Superior temporal gyrus (tissue), 1 donor: Measurements from ENCODE around the gene KLK1.

Experiments
- DNase-seq: peaks from one replicate; pipeline ENCODE4 v3.0.0-alpha.2; 2016; ENCODE audit errors: extremely low spot score

Gene KLK1

DNA sequence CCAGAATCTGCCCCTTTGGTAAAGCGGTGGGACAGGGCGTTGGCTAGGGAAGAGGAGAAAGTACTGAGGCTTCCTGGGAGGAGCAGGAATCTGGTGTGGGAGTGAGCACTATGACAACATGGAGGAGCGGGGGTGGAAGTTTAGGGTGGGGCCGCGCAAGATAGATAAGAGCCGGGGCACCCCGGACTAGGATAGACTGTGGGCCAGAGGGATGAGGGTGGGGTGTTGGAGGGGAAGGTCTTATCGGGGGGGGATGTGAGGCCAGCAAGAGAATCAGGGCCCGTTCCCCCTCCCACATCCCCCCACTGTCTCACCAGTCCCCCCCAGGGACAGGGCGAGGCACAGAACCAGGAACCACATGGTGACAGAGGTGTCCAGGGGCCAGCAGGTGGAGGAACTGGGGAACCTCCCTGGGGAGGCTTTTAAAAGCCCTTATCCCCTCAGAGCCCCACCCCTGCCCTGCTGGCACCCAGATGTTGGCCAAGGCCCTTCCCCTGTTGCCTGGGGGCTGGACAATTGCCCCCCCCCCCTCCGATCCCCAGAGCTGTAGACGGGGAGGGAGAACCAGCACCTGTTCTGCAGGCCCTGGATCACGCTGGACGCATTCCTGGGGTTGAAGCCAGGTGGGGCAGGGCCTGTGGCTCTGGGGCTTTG lies at the start of gene KLK1:
TSS of gene KLK1 (minus strand) at position 399 of the 654 bp plus-strand sequence. CDS start at position 360, 39 bp downstream.
- DNase-seq = no peak

DNA sequence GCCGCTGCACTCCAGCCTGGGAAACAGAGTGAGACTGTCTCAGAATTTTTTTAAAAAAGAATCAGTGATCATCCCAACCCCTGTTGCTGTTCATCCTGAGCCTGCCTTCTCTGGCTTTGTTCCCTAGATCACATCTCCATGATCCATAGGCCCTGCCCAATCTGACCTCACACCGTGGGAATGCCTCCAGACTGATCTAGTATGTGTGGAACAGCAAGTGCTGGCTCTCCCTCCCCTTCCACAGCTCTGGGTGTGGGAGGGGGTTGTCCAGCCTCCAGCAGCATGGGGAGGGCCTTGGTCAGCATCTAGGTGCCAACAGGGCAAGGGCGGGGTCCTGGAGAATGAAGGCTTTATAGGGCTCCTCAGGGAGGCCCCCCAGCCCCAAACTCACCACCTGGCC lies 49.5 kb upstream of the KLK1 start, which contains the start of gene KLK2:
TSS of gene KLK2 (plus strand) at position 384 of the 400 bp plus-strand sequence. CDS start 35 bp downstream, outside the sequence.
- no peak for DNase-seq

DNA sequence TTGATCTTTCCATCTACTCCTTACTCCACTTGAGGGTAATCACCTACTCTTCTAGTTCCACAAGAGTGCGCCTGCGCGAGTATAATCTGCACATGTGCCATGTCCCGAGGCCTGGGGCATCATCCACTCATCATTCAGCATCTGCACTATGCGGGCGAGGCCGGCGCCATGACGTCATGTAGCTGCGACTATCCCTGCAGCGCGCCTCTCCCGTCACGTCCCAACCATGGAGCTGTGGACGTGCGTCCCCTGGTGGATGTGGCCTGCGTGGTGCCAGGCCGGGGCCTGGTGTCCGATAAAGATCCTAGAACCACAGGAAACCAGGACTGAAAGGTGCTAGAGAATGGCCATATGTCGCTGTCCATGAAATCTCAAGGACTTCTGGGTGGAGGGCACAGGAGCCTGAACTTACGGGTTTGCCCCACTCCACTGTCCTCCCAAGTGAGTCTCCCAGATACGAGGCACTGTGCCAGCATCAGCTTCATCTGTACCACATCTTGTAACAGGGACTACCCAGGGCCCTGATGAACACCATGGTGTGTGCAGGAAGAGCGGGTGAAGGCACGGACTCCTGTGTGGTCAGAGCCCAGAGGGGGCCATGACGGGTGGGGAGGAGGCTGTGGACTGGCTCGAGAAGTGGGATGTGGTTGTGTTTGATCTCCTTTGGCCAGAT lies 47.0 kb upstream of the KLK1 start:
- DNase-seq = no peak

DNA sequence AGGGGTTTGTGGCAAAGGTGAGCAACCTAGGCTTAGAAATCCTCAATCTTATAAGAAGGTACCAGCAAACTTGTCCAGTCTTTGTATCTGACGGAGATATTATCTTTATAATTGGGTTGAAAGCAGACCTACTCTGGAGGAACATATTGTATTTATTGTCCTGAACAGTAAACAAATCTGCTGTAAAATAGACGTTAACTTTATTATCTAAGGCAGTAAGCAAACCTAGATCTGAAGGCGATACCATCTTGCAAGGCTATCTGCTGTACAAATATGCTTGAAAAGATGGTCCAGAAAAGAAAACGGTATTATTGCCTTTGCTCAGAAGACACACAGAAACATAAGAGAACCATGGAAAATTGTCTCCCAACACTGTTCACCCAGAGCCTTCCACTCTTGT lies 45.9 kb upstream of the KLK1 start:
- DNase-seq = no peak

DNA sequence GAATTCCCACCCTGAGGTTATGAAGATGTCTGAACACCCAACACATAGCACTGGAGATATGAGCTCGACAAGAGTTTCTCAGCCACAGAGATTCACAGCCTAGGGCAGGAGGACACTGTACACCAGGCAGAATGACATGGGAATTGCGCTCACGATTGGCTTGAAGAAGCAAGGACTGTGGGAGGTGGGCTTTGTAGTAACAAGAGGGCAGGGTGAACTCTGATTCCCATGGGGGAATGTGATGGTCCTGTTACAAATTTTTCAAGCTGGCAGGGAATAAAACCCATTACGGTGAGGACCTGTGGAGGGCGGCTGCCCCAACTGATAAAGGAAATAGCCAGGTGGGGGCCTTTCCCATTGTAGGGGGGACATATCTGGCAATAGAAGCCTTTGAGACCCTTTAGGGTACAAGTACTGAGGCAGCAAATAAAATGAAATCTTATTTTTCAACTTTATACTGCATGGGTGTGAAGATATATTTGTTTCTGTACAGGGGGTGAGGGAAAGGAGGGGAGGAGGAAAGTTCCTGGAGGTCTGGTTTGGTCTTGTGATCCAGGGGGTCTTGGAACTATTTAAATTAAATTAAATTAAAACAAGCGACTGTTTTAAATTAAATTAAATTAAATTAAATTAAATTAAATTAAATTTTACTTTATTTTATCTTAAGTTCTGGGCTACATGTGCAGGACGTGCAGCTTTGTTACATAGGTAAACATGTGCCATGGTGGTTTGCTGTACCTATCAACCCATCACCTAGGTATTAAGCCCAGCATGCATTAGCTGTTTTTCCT lies 38.1 kb upstream of the KLK1 start:
- no peak for DNase-seq

DNA sequence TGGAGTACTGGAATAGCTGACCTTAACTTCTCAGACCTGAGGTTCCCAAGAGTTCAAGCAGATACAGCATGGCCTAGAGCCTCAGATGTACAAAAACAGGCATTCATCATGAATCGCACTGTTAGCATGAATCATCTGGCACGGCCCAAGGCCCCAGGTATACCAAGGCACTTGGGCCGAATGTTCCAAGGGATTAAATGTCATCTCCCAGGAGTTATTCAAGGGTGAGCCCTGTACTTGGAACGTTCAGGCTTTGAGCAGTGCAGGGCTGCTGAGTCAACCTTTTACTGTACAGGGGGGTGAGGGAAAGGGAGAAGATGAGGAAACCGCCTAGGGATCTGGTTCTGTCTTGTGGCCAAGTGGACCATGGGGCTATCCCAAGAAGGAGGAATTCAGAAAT lies 37.4 kb upstream of the KLK1 start:
- DNase-seq = no peak

DNA sequence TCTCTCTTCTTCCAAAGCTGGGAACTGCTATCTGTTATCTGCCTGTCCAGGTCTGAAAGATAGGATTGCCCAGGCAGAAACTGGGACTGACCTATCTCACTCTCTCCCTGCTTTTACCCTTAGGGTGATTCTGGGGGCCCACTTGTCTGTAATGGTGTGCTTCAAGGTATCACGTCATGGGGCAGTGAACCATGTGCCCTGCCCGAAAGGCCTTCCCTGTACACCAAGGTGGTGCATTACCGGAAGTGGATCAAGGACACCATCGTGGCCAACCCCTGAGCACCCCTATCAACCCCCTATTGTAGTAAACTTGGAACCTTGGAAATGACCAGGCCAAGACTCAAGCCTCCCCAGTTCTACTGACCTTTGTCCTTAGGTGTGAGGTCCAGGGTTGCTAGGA lies 36.3 kb upstream of the KLK1 start:
- no peak for DNase-seq

DNA sequence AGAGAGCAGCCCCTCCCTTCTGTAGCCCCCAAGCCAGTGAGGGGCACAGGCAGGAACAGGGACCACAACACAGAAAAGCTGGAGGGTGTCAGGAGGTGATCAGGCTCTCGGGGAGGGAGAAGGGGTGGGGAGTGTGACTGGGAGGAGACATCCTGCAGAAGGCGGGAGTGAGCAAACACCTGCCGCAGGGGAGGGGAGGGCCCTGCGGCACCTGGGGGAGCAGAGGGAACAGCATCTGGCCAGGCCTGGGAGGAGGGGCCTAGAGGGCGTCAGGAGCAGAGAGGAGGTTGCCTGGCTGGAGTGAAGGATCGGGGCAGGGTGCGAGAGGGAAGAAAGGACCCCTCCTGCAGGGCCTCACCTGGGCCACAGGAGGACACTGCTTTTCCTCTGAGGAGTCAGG lies 35.3 kb upstream of the KLK1 start:
- DNase-seq = no peak

DNA sequence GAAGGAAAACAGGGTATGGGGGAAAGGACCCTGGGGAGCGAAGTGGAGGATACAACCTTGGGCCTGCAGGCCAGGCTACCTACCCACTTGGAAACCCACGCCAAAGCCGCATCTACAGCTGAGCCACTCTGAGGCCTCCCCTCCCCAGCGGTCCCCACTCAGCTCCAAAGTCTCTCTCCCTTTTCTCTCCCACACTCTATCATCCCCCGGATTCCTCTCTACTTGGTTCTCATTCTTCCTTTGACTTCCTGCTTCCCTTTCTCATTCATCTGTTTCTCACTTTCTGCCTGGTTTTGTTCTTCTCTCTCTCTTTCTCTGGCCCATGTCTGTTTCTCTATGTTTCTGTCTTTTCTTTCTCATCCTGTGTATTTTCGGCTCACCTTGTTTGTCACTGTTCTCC lies 33.8 kb upstream of the KLK1 start:
- no peak for DNase-seq

DNA sequence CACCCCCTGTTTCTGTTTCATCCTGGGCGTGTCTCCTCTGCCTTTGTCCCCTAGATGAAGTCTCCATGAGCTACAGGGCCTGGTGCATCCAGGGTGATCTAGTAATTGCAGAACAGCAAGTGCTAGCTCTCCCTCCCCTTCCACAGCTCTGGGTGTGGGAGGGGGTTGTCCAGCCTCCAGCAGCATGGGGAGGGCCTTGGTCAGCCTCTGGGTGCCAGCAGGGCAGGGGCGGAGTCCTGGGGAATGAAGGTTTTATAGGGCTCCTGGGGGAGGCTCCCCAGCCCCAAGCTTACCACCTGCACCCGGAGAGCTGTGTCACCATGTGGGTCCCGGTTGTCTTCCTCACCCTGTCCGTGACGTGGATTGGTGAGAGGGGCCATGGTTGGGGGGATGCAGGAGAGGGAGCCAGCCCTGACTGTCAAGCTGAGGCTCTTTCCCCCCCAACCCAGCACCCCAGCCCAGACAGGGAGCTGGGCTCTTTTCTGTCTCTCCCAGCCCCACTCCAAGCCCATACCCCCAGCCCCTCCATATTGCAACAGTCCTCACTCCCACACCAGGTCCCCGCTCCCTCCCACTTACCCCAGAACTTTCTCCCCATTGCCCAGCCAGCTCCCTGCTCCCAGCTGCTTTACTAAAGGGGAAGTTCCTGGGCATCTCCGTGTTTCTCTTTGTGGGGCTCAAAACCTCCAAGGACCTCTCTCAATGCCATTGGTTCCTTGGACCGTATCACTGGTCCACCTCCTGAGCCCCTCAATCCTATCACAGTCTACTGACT lies 31.2 kb upstream of the KLK1 start, which contains the start of gene KLK3:
TSS of gene KLK3 (plus strand) at position 280 of the 775 bp plus-strand sequence. CDS start at position 321, 41 bp downstream.
- no peak for DNase-seq

DNA sequence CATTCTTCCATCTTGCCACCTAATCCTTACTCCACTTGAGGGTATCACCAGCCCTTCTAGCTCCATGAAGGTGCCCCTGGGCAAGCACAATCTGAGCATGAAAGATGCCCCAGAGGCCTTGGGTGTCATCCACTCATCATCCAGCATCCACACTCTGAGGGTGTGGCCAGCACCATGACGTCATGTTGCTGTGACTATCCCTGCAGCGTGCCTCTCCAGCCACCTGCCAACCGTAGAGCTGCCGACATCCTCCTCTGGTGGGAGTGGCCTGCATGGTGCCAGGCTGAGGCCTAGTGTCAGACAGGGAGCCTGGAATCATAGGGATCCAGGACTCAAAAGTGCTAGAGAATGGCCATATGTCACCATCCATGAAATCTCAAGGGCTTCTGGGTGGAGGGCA lies 28.0 kb upstream of the KLK1 start:
- DNase-seq = no peak

DNA sequence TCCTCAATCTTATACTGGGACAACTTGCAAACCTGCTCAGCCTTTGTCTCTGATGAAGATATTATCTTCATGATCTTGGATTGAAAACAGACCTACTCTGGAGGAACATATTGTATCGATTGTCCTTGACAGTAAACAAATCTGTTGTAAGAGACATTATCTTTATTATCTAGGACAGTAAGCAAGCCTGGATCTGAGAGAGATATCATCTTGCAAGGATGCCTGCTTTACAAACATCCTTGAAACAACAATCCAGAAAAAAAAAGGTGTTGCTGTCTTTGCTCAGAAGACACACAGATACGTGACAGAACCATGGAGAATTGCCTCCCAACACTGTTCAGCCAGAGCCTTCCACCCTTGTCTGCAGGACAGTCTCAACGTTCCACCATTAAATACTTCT lies 27.2 kb upstream of the KLK1 start:
- DNase-seq = no peak

DNA sequence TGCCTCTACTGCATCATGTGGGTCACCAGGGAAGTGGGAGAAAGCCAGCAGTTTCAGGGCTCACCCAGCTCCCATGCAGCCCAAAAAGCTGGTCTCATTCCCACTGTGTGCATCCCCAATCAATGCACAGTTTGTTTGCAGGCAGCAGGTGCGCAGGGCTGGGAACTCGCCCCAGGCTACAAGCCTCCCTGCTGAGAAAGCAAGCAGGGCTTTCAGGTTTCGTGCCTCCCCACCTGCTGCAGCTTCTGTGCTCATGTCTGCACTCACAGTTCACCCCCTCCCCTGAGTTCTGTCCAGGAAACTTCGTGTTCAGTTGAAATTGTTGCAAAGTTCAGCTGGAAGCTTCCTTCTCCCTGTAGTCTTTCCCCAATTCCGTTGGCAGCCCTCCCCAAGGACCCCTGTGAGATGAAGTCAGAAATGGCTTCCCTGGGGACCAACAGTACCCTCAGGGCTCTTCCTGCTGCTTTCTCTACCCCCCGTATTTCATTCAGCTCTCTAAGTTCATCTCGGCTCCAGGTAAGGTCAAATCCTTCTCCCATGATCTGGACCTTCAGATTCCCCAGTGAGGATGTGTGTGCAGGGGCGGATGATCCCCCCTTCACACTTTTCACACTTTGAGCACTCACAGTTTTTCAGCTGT lies 20.8 kb upstream of the KLK1 start:
- no peak for DNase-seq

DNA sequence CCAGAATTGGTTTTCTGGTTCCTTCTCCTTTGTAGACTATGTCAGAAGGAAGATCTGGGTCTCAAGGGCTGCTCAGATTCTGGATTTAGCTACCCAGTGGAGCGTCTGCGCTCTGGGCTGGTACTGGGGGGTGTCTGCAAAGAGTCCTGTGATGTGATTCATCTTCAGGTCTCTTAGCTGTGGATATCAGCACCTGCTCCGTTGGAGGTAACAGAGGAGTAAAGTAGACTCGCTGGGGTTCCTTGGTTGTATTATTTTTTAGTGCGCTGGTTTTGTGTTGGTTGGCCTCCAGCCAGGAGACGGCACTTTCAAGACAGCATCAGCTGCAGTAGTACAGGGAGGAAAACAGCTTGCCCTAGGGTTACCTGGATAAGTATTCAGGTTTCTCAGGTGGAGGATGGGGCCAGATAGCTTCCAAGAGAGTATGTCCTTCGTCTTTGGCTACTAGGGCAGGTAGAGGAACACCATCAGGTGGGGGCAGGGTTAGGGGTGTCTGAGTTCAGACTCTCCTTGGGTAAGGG lies 20.2 kb upstream of the KLK1 start:
- DNase-seq = no peak

DNA sequence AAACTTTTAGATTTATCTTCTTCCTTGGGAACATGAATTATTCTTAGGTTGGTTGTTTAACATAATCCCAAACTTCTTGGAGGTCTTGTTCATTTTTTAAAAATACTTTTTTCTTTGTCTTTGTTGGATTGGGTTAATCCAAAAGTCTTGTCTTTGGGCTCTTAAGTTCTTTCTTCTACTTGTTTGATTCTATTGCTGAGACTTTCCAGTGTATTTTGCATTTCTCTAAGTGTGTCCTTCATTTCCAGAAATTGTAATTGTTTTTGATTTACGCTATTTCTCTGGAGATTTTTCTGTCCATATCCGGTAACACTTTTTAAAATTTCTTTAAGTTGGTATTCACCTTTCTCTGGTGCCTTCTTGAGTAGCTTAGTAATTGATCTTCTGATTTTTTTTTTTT lies 19.6 kb upstream of the KLK1 start:
- no peak for DNase-seq

DNA sequence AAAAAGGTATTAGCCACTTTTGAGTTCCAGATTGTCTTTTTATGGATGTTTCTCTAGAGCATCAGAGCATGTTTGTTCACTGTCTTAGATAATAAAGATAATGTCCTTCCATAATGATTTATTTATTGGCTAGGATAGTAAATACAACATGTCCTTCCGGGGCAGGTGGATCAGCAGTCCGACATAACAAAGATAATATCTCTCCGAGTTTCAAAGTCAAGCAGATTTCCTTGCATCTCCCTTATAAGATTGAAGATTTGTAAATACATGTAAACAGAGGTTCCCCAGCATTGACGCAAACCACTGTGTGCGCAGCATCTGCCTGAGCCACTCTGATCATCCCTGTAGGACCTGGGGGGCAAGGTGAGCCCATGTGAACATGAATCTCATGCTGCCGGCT lies 18.5 kb upstream of the KLK1 start:
- DNase-seq = no peak

DNA sequence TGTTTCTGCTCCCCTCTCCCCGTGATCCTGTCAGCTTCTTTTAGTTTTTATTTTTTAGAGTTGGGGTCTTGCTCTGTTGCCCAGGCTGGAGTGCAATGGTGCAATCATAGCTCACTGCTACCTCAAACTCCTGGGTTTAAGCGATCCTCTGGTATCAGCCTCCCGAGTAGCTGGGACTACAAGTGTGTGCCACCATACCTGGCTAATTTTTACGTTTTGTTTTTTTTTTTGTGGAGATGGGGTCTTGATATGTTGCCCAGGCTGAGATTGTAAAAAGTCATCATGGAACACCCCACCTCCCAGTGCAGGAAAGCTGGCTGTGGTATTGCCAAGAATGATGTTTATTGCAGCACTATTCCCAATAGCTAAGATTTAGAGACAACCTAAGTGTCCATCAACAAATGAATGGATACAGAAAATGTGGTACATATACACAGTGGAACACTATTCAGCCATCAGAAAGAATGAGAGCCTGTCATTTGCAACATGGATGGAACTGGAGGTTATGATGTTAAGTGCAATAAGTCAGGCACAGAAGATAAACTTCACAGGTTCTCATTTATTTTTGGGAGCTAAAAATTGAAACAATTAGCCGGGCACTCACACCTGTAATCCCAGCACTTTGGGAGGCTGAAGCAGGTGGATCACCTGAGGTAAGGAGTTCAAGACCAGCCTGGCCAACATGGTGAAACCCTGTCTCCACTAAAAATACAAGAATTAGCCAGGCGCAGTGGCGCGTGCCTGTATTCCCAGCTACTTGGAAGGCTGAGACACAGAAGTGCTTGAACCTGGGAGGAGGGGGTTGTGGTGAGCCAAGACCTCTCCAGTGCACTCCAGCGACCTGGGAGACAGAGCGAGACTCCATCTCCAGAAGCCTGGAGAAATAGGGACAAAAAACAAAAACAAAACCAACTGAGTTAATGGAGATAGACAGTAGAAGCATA lies 16.4 kb upstream of the KLK1 start:
- DNase-seq = no peak

DNA sequence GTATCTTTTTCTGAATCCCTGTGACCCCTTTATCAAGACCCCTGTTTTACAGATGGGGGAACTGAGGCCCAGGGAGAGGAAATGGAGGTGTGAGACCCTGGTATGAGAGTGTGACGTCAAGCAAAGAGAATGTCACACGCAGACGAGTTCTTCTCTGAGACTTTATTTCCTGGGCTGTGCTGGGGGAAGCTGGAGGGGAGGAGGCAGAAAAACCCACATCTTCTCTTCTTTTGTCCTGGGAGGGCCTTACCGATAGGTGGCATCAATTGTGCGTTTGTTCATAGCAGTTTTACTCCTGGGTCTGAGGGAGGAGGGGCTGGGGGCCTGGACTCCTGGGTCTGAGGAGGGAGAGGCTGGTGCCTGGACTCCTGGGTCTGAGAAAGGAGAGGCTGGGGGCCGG lies 14.7 kb upstream of the KLK1 start:
- no peak for DNase-seq

DNA sequence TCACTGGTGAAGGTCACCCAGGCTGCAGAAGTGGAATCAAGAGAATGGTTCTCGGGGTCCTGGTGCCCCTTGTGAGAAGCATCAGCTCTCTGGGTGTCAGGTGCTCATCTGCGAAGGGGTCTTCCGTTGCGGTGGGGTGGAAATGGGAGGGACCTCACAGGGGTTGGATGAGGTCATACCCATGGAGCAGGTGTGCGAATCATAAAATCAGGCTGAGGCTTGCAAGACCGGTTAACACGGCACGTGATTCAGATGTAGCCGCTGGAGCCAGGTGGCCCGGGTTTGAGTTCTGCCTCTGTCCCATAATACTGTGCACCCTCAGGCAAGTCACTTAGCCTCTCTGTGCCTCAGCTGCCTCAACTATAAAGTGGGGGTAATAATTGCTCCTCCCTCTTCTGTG lies 13.7 kb upstream of the KLK1 start:
- no peak for DNase-seq
